ENCODE measurements around the gene ENPP5. TPM values are rescaled to one million over a fixed set of nuclear protein-coding genes. Genes with fewer than 3 reads are reported as not detected.

Gene ENPP5
- total RNA-seq, result 1.2 and 1.5 TPM in 2 replicates

GRCh38 chr6:46170357-46171289 lies at the start of gene ENPP5:
Gene ENPP5, minus strand, starts transcription at chr6:46170980. Its CDS starts 2,718 bp downstream, at chr6:46168262.

GRCh38 chr6:46129629-46130511 lies 40.9 kb downstream of the ENPP5 start, which contains the start of gene ENPP4:
Gene ENPP4, plus strand, starts transcription at chr6:46129989. Its CDS starts 9,595 bp downstream, at chr6:46139584.

Other genes starting within 250 kb of the ENPP5 start
- not detected in 2 replicates for gene CLIC5, start 155.1 kb downstream of the ENPP5 start, total RNA-seq
- gene ENPP4, start 41.0 kb downstream of the ENPP5 start, total RNA-seq, result 0.08 TPM in 1 of 2 replicates, not detected in the other